Natural killer cell (primary cell): Measurements from ENCODE around the gene PRG3. TPM values are rescaled to one million over a fixed set of nuclear protein-coding genes. Genes with fewer than 3 reads are reported as not detected.

ENCODE experiments used
- ATAC-seq, 3 donors: fragments of 150-1000 bp in 2 of 3; fragments of 200-7000 bp in 1 of 3; cut with Tn5 transposase; 1 replicate in 1 of 3; 2 replicates in 2 of 3; pipeline ENCODE4 v1.10.0; 2021; ENCODE audit warnings: mild to moderate bottlenecking in 2 of 3, moderate library complexity in 2 of 3
- DNase-seq, 2 donors: peaks; one replicate each; pipeline versions ENCODE4 v3.0.0 to v3.0.0-alpha.2; 2013 to 2021; ENCODE audit warnings: mixed read lengths in 1 of 2
- H3K27ac ChIP-seq: one replicate; pipeline ENCODE4 v1.5.1; 2013; ENCODE audit warnings: mild to moderate bottlenecking, low read length
- H3K27me3 ChIP-seq: one replicate; pipeline ENCODE4 v1.6.1; 2013; ENCODE audit warnings: low read length; ENCODE audit not compliant: control insufficient read depth, insufficient read depth
- H3K36me3 ChIP-seq: one replicate; pipeline ENCODE4 v1.6.1; 2013; ENCODE audit warnings: low read length; ENCODE audit not compliant: control insufficient read depth, insufficient read depth
- H3K4me1 ChIP-seq: one replicate; pipeline ENCODE4 v1.6.1; 2013; ENCODE audit warnings: low read length; ENCODE audit not compliant: control insufficient read depth, insufficient read depth
- H3K4me3 ChIP-seq: one replicate; pipeline ENCODE4 v1.5.1; 2013; ENCODE audit warnings: low read length
- H3K9me3 ChIP-seq: one replicate; pipeline ENCODE4 v1.6.1; 2013; ENCODE audit warnings: low read length; ENCODE audit not compliant: control insufficient read depth, insufficient read depth
- H3K27ac Mint-ChIP-seq, 2 donors: one replicate each; pipeline ENCODE4 v1.8.0; 2022; ENCODE audit warnings: mild to moderate bottlenecking in 2 of 2, mixed read lengths in 2 of 2, moderate library complexity in 1 of 2
- H3K27me3 Mint-ChIP-seq, 2 donors: one replicate each; pipeline ENCODE4 v1.8.0; 2022; ENCODE audit warnings: low read depth in 2 of 2, mixed read lengths in 2 of 2
- H3K36me3 Mint-ChIP-seq: one replicate; pipeline ENCODE4 v1.8.0; 2022; ENCODE audit warnings: mixed read lengths
- H3K4me1 Mint-ChIP-seq, 2 donors: one replicate each; pipeline ENCODE4 v1.8.0; 2022; ENCODE audit warnings: mixed read lengths in 2 of 2
- H3K4me3 Mint-ChIP-seq: one replicate; pipeline ENCODE4 v1.8.0; 2022; ENCODE audit warnings: mild to moderate bottlenecking, moderate library complexity, mixed read lengths
- H3K9me3 Mint-ChIP-seq, 2 donors: one replicate each; pipeline ENCODE4 v1.8.0; 2022; ENCODE audit warnings: mixed read lengths in 2 of 2
- WGBS: methylation state at CpG from one replicate; pipeline ENCODE4 v1.1.7; 2013; ENCODE audit warnings: missing lambda C conversion rate; ENCODE audit not compliant: insufficient coverage; 5-methylcytosine and 5-hydroxymethylcytosine counted together
- intact Hi-C: fragments of 100-400 bp; cut with micrococcal nuclease; formaldehyde crosslinking; loops from one replicate; pipeline ENCODE4 v1.14.2; 2022
- total RNA-seq, 4 donors: library from RNA; stranded (reverse); fragments of 120-200 nt in 1 of 4; gene quantifications; one replicate each; pipeline versions ENCODE4 v1.2.3 to v1.2.4, GENCODE V29; 2013 to 2022
- TF ChIP-seq, protein P1 (sequence below): fragments of 200-600 bp; IDR thresholded peaks from one replicate; pipeline ENCODE4 v1.8.0; 2022; ENCODE audit warnings: antibody characterized with exemption

The PRG3 gene
- total RNA-seq, 3 donors from 2014 or later (not counting 1 experiment from before 2014, with no cell fraction given), result not detected

DNA sequence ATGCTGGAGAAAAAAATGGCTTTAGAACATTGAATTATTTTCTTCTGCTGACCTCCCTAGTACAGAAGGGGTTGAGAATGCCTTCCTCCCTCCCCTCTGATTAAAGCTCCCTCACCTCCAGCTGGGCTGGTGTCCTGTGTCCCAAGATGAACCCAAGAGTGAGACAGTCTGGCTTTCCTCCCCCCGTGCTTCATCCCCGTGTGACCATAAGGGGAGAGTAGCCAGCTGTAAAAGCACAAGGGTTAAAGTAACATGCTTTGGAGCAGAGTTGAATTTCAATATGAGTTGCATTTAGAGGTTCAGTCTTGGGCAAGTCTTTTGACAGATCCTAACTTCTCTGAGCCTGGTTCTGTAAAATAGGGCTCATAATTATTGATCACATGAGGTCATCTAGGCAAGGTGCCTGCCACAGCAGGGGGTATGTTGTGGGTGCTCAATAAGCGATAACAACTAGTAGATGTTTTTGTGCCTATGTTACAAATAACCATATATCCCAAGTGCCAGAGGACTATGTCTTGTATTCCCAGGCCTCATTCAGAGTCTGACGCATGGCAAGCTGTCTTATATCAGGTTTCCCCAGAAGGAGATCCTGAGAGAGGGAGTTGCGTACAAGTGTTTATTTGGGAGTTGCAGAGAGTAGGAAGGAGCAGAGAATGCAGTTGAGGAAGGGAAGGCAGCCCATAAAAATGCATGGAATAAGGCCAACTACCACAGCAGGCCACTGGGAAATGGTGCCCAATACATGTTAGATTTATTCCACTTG, 5.4 kb upstream of the PRG3 start:
- TF ChIP-seq, protein P1, sequence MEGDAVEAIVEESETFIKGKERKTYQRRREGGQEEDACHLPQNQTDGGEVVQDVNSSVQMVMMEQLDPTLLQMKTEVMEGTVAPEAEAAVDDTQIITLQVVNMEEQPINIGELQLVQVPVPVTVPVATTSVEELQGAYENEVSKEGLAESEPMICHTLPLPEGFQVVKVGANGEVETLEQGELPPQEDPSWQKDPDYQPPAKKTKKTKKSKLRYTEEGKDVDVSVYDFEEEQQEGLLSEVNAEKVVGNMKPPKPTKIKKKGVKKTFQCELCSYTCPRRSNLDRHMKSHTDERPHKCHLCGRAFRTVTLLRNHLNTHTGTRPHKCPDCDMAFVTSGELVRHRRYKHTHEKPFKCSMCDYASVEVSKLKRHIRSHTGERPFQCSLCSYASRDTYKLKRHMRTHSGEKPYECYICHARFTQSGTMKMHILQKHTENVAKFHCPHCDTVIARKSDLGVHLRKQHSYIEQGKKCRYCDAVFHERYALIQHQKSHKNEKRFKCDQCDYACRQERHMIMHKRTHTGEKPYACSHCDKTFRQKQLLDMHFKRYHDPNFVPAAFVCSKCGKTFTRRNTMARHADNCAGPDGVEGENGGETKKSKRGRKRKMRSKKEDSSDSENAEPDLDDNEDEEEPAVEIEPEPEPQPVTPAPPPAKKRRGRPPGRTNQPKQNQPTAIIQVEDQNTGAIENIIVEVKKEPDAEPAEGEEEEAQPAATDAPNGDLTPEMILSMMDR, result no peak
- Histone ChIP-seq H3K27me3 (no peaks in the 10 kb centered on the region), H3K27ac (no peak overlapping the region), H3K4me1 (no peaks in the 10 kb centered on the region), H3K36me3 (no peaks in the 10 kb centered on the region), H3K9me3 (no peaks in the 10 kb centered on the region), H3K4me3 (no peak overlapping the region)
- intact Hi-C loops, result no loop called here
- no peak overlapping the region for H3K27ac Mint-ChIP-seq
- no peak for DNase-seq
- H3K9me3 Mint-ChIP-seq, result no peaks in the 10 kb centered on the region
- ATAC-seq, result no peak
- no peaks in the 10 kb centered on the region for H3K4me1 Mint-ChIP-seq
- H3K27me3 Mint-ChIP-seq, result peaks cover 13 to 43% of the 10 kb centered on the region in 2 donors
- WGBS, result 91% methylated on average over 4 of the region's 5 CpGs
- H3K36me3 Mint-ChIP-seq, result no peaks in the 10 kb centered on the region
- no peak overlapping the region for H3K4me3 Mint-ChIP-seq

DNA sequence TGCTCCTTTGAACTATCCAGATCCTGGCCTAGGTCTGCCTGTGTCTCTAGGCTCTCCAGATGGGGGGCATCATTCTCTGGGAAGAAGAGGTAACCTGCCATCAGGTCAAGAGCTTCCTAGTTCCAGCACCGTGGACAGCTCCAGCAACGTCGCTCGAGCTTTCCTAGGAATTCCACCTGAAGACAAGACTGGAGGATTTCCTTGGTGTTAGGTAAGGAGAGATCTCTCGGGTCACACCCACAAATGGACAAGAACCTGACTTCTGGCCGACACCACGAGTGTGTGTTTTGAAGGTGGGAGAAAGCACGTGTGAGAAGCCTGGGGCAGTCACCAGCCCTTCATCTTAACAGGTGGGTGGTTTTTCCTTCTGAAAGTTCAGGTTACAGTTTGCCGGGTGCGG, 1.2 kb downstream of the PRG3 start:
- TF ChIP-seq, protein P1, result no peak
- Mint-ChIP-seq H3K4me3 (no peak overlapping the region), H3K36me3 (no peaks in the 10 kb centered on the region), H3K27ac (no peak overlapping the region), H3K4me1 (no peaks in the 10 kb centered on the region), H3K27me3 (peaks cover 12 to 27% of the 10 kb centered on the region in 2 donors), H3K9me3 (no peaks in the 10 kb centered on the region)
- H3K4me1 ChIP-seq, result no peaks in the 10 kb centered on the region
- no peak overlapping the region for H3K27ac ChIP-seq
- no peaks in the 10 kb centered on the region for H3K27me3 ChIP-seq
- H3K4me3 ChIP-seq, result no peak overlapping the region
- no peaks in the 10 kb centered on the region for H3K36me3 ChIP-seq
- no peaks in the 10 kb centered on the region for H3K9me3 ChIP-seq
- ATAC-seq (no peak), DNase-seq (no peak)
- intact Hi-C loops, result no loop called here
- WGBS, result 34% methylated on average over 10 of the region's 10 CpGs

DNA sequence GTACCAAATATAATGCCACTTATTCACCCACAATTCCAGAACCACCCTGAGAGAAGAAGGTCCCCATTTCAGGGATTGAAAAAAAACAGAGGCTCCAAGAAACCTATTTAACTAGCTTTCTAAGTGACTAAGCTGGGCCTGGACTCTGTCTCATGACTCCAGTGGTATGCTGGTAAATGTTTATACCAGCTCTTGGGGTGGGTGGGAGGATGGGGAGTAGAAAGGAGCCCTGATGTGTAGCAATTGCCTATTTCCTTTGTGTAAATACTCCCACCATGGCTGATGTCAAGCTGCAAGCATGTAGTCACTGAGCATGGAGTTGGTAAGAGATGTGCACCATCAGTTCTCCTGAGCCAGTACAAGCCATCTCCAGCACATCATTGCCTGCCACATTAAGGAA, 2.8 kb downstream of the PRG3 start:
- H3K9me3 Mint-ChIP-seq, result no peaks in the 10 kb centered on the region
- H3K4me1 Mint-ChIP-seq, result no peaks in the 10 kb centered on the region
- TF ChIP-seq, protein P1, result no peak
- Histone ChIP-seq H3K36me3 (no peaks in the 10 kb centered on the region), H3K4me3 (no peak overlapping the region), H3K9me3 (no peaks in the 10 kb centered on the region), H3K27me3 (no peaks in the 10 kb centered on the region), H3K27ac (no peak overlapping the region), H3K4me1 (no peaks in the 10 kb centered on the region)
- intact Hi-C loops, result no loop called here
- H3K36me3 Mint-ChIP-seq, result no peaks in the 10 kb centered on the region
- no peak for DNase-seq
- ATAC-seq, result no peak
- no peak overlapping the region for H3K27ac Mint-ChIP-seq
- H3K4me3 Mint-ChIP-seq, result no peak overlapping the region
- H3K27me3 Mint-ChIP-seq, result peaks cover 12 to 27% of the 10 kb centered on the region in 2 donors

DNA sequence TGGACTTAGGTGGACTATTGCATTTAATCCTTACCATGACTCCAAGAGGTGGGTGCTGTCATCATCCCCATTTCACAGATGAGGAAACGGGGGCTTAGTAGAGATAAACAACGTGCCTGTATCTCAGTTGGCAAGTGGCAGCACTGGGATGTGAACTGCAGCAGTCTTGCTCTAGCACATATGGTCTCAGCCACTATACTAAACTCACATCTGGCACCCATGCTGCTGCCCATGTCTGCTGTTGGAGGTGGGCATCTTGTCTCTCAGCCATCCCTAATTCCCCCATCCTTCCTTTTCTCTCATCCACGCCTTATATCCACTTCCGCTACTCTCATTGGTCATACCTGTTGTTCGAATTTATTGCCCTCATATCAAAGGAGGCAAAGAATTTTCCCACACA, 3.8 kb downstream of the PRG3 start:
- Histone ChIP-seq H3K36me3 (no peaks in the 10 kb centered on the region), H3K9me3 (no peaks in the 10 kb centered on the region), H3K27me3 (no peaks in the 10 kb centered on the region), H3K27ac (no peak overlapping the region), H3K4me1 (no peaks in the 10 kb centered on the region), H3K4me3 (no peak overlapping the region)
- TF ChIP-seq, protein P1, result no peak
- Mint-ChIP-seq H3K27me3 (peaks cover 8 to 20% of the 10 kb centered on the region in 2 donors), H3K36me3 (no peaks in the 10 kb centered on the region), H3K27ac (no peak overlapping the region), H3K9me3 (no peaks in the 10 kb centered on the region), H3K4me1 (no peaks in the 10 kb centered on the region), H3K4me3 (no peak overlapping the region)
- WGBS, result 78% methylated on average over 5 of the region's 5 CpGs
- intact Hi-C loops, result no loop called here
- DNase-seq, result no peak
- no peak for ATAC-seq
